ENCODE results near the gene ARPP19.
"Not testable (repeated sequence)": the region's sequence is repeated elsewhere in the genome, so short reads cannot be mapped to it uniquely, and the experiment has no call there.

DNA sequence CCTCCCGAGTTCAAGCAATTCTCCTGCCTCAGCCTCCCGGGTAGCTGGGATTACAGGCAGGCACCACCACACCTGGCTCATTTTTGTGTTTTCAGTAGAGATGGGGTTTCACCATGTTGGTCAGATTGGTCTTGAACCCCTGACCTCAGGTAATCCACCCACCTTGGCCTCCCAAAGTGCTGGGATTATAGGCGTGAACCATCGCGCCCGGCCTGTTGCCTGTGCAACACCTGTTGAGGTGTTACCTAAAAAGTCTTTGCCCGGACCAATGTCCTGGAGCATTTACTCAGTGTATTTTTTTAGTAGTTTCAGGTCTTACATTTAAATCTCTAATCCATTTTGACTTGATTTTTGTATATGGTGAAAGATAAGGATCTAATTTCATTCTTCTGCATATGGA, 6.7 kb upstream of the ARPP19 start:
- not testable (repeated sequence) for TF ChIP-seq EZH2 (IDR thresholded peaks at IDR 0.05; ENCODE audit: borderline replicate concordance, control insufficient read depth, low read depth, low read length); FOXM1 (IDR thresholded peaks at IDR 0.05; ENCODE audit: low read depth, low read length)

Measured in GM12878 (cell line).